Measurements from ENCODE around the gene FAM222A.

GRCh38 chr12:109744986-109745942 lies 31.6 kb downstream of the FAM222A start:
- TF ChIP-seq CTCF (IDR thresholded peaks at IDR 0.05) (no peak), POLR2A (IDR thresholded peaks at IDR 0.05) (no peak)
